Liver (tissue), 9 donors: ENCODE measurements around the gene PHAX. TPM values are rescaled to one million over a fixed set of nuclear protein-coding genes. Genes with fewer than 3 reads are reported as not detected.
"Not testable (repeated sequence)": the region's sequence is repeated elsewhere in the genome, so short reads cannot be mapped to it uniquely, and the experiment has no call there.

Experiments used
- DNase-seq: peaks from one replicate; pipeline ENCODE4 v3.0.0-alpha.2; 2017; ENCODE audit warnings: low spot score
- H3K27ac ChIP-seq, 2 donors: one replicate each; pipeline ENCODE4 v1.7.0; 2013; ENCODE audit warnings: inconsistent platforms in 2 of 2, low read length in 2 of 2, control low read depth in 1 of 2, low read depth in 1 of 2, mild to moderate bottlenecking in 1 of 2
- H3K27me3 ChIP-seq, 4 donors: one replicate each; pipeline versions ENCODE4 v1.6.1 to v1.7.0; 2013; ENCODE audit warnings: low read length in 3 of 4, inconsistent platforms in 1 of 4, mild to moderate bottlenecking in 1 of 4, moderate library complexity in 1 of 4; ENCODE audit not compliant: control insufficient read depth in 4 of 4, insufficient read depth in 4 of 4
- H3K36me3 ChIP-seq, 4 donors: one replicate each; pipeline versions ENCODE4 v1.6.1 to v1.7.0; 2013; ENCODE audit warnings: low read length in 3 of 4, mild to moderate bottlenecking in 3 of 4, low read depth in 1 of 4, moderate library complexity in 1 of 4; ENCODE audit not compliant: control insufficient read depth in 4 of 4, insufficient read depth in 3 of 4
- H3K4me1 ChIP-seq, 4 donors: one replicate each; pipeline versions ENCODE4 v1.6.1 to v1.7.0; 2013; ENCODE audit warnings: low read length in 3 of 4, mild to moderate bottlenecking in 3 of 4, moderate library complexity in 1 of 4; ENCODE audit not compliant: control insufficient read depth in 4 of 4, insufficient read depth in 4 of 4
- H3K4me3 ChIP-seq, 3 donors: one replicate each; pipeline versions ENCODE4 v1.6.1 to v1.7.0; 2013; ENCODE audit warnings: low read length in 3 of 3, control low read depth in 1 of 3, low read depth in 1 of 3, mild to moderate bottlenecking in 1 of 3
- H3K9ac ChIP-seq, 2 donors: one replicate each; pipeline ENCODE4 v1.7.0; 2013; ENCODE audit warnings: low read length in 2 of 2, mild to moderate bottlenecking in 2 of 2, moderate library complexity in 2 of 2, control low read depth in 1 of 2, low read depth in 1 of 2
- H3K9me3 ChIP-seq, 4 donors: one replicate each; pipeline versions ENCODE4 v1.6.1 to v1.7.0; 2013; ENCODE audit warnings: low read length in 3 of 4; ENCODE audit not compliant: control insufficient read depth in 4 of 4
- EGR1 ChIP-seq, 2 donors: IDR thresholded peaks; 2 replicates each; pipeline ENCODE4 v1.6.1; 2016 to 2018; ENCODE audit warnings: antibody characterized with exemption in 2 of 2, low read depth in 2 of 2
- FOXA1 ChIP-seq: IDR thresholded peaks from 2 replicates; pipeline ENCODE4 v1.6.1; 2016; ENCODE audit warnings: antibody characterized with exemption
- FOXA2 ChIP-seq: IDR thresholded peaks from 2 replicates; pipeline ENCODE4 v1.6.1; 2016; ENCODE audit warnings: antibody characterized with exemption
- GABPA ChIP-seq, 2 donors: IDR thresholded peaks in 1 of 2; conservative IDR thresholded peaks in 1 of 2; 2 replicates each; pipeline ENCODE4 v1.6.1; 2016; ENCODE audit warnings: antibody characterized with exemption in 2 of 2, mild to moderate bottlenecking in 1 of 2, moderate library complexity in 1 of 2
- HNF4G ChIP-seq: IDR thresholded peaks from 2 replicates; pipeline ENCODE4 v1.6.1; 2016; ENCODE audit warnings: antibody characterized with exemption
- JUND ChIP-seq, 2 donors: IDR thresholded peaks; 2 replicates each; pipeline ENCODE4 v1.6.1; 2016; ENCODE audit warnings: antibody characterized with exemption in 2 of 2
- NR2F2 ChIP-seq: IDR thresholded peaks from 2 replicates; pipeline ENCODE4 v1.6.1; 2016; ENCODE audit warnings: antibody characterized with exemption
- RAD21 ChIP-seq, 2 donors: IDR thresholded peaks; 2 replicates each; pipeline ENCODE4 v1.6.1; 2016; ENCODE audit warnings: antibody characterized with exemption in 2 of 2, mild to moderate bottlenecking in 2 of 2
- RXRA ChIP-seq, 2 donors: IDR thresholded peaks; 2 replicates each; pipeline ENCODE4 v1.6.1; 2017 to 2018; ENCODE audit warnings: antibody characterized with exemption in 2 of 2, mild to moderate bottlenecking in 1 of 2
- SP1 ChIP-seq: IDR thresholded peaks from 2 replicates; pipeline ENCODE4 v1.6.1; 2018; ENCODE audit warnings: antibody characterized with exemption, mild to moderate bottlenecking
- TAF1 ChIP-seq: conservative IDR thresholded peaks from 2 replicates; pipeline ENCODE4 v1.6.1; 2016; ENCODE audit warnings: antibody characterized with exemption, mild to moderate bottlenecking
- YY1 ChIP-seq: IDR thresholded peaks from 2 replicates; pipeline ENCODE4 v1.6.1; 2016; ENCODE audit warnings: antibody characterized with exemption, mild to moderate bottlenecking
- WGBS: extraction: QIAGEN DNeasy Blood & Tissue Kit; methylation state at CpG from one replicate; pipeline ENCODE4 v1.1.7; 2013; 5-methylcytosine and 5-hydroxymethylcytosine counted together
- polyA plus RNA-seq, 2 donors: library from polyadenylated mRNA; stranded (reverse) in 1 of 2; unstranded in 1 of 2; fragments of 200-250 nt in 1 of 2; fragments of >200 nt in 1 of 2; fragmentation: Nextera tagmentation in 1 of 2; extraction: Ambion mirVana in 1 of 2; gene quantifications; one replicate each; pipeline versions ENCODE4 v1.2.1 to v1.2.3, GENCODE V29; 2013 to 2015
- total RNA-seq, 2 donors: library from RNA; depleted of rRNA; stranded (reverse); fragments of >200 nt; gene quantifications; one replicate each; pipeline ENCODE4 v1.2.3, GENCODE V29; 2014
- TF ChIP-seq, protein P1 (sequence below): IDR thresholded peaks from 2 replicates; pipeline ENCODE4 v1.6.1; 2016; ENCODE audit warnings: antibody characterized with exemption
- TF ChIP-seq, protein P2 (sequence below): IDR thresholded peaks from 2 replicates; pipeline ENCODE4 v1.6.1; 2016; ENCODE audit warnings: antibody characterized with exemption
- TF ChIP-seq, protein P3 (sequence below): fragments of 150-350 bp; IDR thresholded peaks from 2 replicates; pipeline ENCODE4 v1.5.1; 2017; ENCODE audit warnings: improper control_type of control experiment, low read depth, low read length; ENCODE audit not compliant: missing input control
- TF ChIP-seq, protein P4 (sequence below): IDR thresholded peaks from 2 replicates; pipeline ENCODE4 v1.6.1; 2016; ENCODE audit warnings: antibody characterized with exemption, mild to moderate bottlenecking
- TF ChIP-seq, protein P5 (sequence below): IDR thresholded peaks from 2 replicates; pipeline ENCODE4 v1.6.1; 2016; ENCODE audit warnings: antibody characterized with exemption
- donor health status: healthy.
- donor health status: healthy.
- donor health status: healthy.
- donor health status: healthy.
- donor health status: healthy.

The PHAX gene
- total and polyA plus RNA-seq, 4 donors, result 10.3 to 32.6 (median 25.1) TPM

DNA sequence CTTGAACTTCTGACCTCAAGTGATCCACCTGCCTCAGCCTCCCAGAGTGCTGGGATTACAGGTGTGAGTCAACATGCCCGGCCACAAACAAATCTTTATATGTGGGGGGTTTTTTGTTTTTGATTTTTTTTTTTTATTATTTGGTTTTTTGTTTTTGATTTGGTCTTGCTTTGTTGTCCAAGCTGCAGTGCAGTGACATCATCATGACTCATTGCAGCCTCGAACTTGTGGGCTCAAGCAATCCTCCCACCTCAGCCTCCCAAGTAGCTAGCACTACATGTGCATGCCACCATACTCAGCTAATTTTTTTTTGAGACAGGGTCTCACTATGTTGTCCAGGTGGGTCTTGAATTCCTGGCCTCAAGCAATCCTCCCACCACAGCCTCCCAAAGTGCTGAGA lies 48.1 kb upstream of the PHAX start:
- TF ChIP-seq, protein P1, sequence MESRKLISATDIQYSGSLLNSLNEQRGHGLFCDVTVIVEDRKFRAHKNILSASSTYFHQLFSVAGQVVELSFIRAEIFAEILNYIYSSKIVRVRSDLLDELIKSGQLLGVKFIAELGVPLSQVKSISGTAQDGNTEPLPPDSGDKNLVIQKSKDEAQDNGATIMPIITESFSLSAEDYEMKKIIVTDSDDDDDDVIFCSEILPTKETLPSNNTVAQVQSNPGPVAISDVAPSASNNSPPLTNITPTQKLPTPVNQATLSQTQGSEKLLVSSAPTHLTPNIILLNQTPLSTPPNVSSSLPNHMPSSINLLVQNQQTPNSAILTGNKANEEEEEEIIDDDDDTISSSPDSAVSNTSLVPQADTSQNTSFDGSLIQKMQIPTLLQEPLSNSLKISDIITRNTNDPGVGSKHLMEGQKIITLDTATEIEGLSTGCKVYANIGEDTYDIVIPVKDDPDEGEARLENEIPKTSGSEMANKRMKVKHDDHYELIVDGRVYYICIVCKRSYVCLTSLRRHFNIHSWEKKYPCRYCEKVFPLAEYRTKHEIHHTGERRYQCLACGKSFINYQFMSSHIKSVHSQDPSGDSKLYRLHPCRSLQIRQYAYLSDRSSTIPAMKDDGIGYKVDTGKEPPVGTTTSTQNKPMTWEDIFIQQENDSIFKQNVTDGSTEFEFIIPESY, result no peak
- TF ChIP-seq SP1 (no peak), JUND (IDR thresholded peaks at IDR 0.05) (no peak), YY1 (no peak), NR2F2 (no peak), RAD21 (IDR thresholded peaks at IDR 0.05) (no peak), FOXA2 (no peak), EGR1 (IDR thresholded peaks at IDR 0.05; ENCODE audit: low read depth in 2 of 2) (no peak), FOXA1 (no peak), GABPA (IDR thresholded peaks at IDR 0.05 in 1 of 2, conservative IDR thresholded peaks at IDR 0.05 in 1 of 2) (no peak), HNF4G (no peak), TAF1 (no peak), RXRA (IDR thresholded peaks at IDR 0.05) (no peak)
- TF ChIP-seq, protein P2, sequence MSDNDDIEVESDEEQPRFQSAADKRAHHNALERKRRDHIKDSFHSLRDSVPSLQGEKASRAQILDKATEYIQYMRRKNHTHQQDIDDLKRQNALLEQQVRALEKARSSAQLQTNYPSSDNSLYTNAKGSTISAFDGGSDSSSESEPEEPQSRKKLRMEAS, result no peak
- TF ChIP-seq, protein P3, sequence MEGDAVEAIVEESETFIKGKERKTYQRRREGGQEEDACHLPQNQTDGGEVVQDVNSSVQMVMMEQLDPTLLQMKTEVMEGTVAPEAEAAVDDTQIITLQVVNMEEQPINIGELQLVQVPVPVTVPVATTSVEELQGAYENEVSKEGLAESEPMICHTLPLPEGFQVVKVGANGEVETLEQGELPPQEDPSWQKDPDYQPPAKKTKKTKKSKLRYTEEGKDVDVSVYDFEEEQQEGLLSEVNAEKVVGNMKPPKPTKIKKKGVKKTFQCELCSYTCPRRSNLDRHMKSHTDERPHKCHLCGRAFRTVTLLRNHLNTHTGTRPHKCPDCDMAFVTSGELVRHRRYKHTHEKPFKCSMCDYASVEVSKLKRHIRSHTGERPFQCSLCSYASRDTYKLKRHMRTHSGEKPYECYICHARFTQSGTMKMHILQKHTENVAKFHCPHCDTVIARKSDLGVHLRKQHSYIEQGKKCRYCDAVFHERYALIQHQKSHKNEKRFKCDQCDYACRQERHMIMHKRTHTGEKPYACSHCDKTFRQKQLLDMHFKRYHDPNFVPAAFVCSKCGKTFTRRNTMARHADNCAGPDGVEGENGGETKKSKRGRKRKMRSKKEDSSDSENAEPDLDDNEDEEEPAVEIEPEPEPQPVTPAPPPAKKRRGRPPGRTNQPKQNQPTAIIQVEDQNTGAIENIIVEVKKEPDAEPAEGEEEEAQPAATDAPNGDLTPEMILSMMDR, result no peak
- TF ChIP-seq, protein P4, sequence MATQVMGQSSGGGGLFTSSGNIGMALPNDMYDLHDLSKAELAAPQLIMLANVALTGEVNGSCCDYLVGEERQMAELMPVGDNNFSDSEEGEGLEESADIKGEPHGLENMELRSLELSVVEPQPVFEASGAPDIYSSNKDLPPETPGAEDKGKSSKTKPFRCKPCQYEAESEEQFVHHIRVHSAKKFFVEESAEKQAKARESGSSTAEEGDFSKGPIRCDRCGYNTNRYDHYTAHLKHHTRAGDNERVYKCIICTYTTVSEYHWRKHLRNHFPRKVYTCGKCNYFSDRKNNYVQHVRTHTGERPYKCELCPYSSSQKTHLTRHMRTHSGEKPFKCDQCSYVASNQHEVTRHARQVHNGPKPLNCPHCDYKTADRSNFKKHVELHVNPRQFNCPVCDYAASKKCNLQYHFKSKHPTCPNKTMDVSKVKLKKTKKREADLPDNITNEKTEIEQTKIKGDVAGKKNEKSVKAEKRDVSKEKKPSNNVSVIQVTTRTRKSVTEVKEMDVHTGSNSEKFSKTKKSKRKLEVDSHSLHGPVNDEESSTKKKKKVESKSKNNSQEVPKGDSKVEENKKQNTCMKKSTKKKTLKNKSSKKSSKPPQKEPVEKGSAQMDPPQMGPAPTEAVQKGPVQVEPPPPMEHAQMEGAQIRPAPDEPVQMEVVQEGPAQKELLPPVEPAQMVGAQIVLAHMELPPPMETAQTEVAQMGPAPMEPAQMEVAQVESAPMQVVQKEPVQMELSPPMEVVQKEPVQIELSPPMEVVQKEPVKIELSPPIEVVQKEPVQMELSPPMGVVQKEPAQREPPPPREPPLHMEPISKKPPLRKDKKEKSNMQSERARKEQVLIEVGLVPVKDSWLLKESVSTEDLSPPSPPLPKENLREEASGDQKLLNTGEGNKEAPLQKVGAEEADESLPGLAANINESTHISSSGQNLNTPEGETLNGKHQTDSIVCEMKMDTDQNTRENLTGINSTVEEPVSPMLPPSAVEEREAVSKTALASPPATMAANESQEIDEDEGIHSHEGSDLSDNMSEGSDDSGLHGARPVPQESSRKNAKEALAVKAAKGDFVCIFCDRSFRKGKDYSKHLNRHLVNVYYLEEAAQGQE, result no peak
- TF ChIP-seq, protein P5, sequence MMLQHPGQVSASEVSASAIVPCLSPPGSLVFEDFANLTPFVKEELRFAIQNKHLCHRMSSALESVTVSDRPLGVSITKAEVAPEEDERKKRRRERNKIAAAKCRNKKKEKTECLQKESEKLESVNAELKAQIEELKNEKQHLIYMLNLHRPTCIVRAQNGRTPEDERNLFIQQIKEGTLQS, result no peak
- no peak for DNase-seq
- Histone ChIP-seq H3K27me3 (no peaks in the 10 kb centered on the region), H3K4me3 (no peak overlapping the region), H3K36me3 (peaks cover 5 to 69% (median 47%) of the 10 kb centered on the region in 4 donors), H3K9me3 (no peaks in the 10 kb centered on the region), H3K9ac (no peak overlapping the region), H3K27ac (no peak overlapping the region), H3K4me1 (no peaks in the 10 kb centered on the region)
- whole genome bisulfite sequencing, result 93% methylated on average over 2 of the region's 2 CpGs

DNA sequence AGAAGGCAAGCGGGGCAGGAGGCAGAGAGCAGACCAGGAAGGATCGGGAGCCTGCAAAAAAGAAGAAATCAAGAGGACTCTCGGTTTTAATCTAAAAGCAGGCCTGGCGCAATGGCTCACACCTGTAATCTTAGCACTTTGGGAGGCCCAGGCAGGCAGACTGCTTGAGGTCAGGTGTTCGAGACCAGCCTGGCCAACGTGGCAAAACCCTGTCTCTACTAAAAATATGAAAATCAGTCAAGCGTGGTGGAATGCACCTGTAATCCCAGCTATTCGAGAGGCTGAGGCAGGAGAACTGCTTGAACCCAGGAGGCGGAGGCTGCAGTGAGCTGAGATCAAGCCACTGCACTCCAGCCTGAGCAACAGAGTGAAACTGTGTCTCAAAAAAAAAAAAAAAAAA lies 45.6 kb upstream of the PHAX start:
- 95% methylated on average over 9 of the region's 9 CpGs for WGBS
- DNase-seq, H3K4me3 ChIP-seq, H3K27ac ChIP-seq, H3K27me3 ChIP-seq, H3K4me1 ChIP-seq, H3K9ac ChIP-seq, H3K9me3 ChIP-seq: not testable (repeated sequence)
- peaks cover 6 to 65% (median 52%) of the 10 kb centered on the region in 4 donors for H3K36me3 ChIP-seq
